Kidney glomerular epithelial cell (primary cell): ENCODE results near the gene AKIRIN2.

Experiments
- DNase-seq: peaks from one replicate; lab custom pipeline; 2025; lab: John Stamatoyannopoulos, UW

The AKIRIN2 gene

DNA sequence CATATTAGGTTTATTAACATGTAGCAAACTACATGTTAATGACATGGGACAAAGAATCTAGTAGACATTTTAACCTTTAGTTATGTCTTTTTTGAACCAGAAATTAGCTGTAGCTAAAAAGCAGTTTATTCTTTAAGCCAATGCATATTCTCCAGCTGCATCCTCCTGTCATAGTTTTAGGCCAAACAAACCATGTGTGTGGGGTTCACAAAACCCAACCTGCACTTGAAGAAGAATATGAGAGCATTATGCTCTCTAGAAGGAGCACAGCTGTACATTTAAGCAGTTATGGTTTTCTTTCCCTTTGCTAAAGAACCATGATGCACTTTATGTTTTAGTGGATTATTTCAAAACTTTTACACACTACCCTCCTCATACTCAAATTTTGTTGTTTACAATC, 46.2 kb downstream of the AKIRIN2 start:
- no peak for DNase-seq

DNA sequence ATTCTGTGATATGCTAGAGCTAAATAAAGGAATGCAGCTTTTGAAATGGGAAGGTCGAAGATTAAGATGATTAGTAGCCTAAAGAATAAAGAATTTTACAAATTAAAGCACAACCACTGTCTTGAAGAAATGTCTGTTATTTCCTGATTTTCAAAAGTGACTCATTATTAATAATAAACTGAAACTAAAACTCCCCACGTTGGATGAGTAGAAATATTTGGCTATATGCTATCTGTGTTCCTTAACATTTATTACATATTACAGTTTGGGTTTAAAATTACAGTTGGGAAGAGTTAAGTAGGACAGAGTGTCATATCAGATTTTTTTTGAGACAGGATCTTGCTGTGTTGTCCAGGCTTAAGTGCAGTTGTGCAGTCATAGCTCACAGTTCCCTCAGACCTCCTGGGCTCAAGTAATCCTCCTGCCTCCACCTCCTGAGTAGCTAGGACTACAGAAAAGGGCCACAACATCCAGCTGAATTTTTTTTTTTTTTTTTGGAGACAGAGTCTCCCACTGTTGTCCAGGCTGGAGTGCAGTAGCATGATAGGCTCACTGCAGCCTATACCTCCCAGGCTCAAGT, 47.1 kb downstream of the AKIRIN2 start:
- no peak for DNase-seq

DNA sequence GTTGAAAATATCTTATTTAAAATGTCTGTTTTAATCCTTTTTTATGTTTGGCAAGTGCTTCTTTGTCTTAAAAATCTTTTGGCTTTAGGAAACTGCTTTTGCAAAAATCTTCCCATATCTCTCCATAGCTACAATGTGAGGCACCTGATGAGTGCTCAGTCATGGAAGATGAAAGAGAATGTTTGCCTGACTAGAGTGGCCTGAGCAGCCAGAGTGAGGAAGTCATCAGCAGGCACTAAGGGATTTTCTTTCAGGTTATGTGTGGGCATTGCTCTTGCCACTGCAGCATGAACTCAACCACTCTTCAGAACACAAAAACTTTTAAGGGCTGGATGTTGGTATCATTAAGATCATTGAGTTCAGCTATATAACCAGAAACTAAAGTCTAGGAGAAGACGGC, 47.9 kb downstream of the AKIRIN2 start:
- no peak for DNase-seq

DNA sequence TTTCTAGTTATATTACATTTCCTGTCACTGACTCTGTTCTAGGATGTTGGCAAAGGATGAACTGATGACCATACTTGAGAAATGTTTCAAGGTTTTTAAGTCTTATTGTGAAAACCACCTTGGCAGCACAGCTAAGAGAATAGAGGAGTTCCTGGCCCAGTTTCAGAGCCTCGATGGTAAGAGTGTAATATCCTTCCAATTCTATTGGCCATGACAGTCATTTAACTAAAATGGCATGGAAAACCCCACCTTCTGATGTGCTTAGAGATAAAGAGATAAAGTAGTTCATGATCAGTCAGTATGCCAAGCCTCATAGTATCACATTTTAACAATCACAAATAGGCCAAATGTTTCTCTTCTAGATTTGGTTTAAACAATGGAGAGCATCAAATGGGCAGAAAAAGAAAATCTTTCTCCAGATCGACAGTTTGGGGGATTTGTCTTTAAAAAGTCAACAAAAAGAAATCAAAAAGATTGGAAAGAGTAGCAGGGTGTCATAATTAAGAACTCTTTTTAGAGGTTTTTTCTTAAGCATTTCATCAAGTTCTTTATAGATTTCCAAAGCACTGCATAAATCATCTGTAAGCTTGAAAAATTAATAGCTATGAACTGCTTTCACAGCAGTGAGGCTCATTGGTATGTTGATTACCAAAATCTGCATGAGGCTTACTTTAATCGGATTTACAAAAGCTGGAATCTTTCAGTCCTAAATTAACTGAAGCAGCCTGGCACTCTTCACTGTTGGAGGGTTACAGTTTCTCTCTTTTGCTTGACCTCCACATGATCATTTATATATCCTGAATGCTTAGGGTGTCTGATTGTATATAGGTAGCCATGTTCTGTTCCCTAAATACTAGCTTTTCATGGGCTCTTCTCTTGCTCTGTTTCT, 48.7 kb downstream of the AKIRIN2 start:
- DNase-seq = no peak

DNA sequence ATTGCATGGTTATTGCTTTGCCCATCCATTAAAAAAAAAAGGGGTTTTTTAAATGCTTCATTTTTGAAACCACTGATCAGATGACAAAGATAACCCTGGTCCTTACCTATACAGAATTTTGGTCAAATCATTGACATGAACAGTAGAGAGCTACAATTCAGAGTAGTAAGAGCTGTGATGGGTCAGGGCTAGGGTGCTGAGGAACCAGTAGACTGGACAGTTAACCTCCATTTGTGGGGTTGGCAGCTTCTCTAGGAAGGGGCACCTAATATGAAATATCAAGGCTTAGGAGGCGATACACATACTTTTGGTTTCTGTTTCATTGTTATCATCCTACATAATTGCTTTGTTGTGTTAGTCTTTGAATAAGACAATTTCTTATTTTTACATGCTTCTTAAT, 57.0 kb downstream of the AKIRIN2 start:
- DNase-seq = no peak

DNA sequence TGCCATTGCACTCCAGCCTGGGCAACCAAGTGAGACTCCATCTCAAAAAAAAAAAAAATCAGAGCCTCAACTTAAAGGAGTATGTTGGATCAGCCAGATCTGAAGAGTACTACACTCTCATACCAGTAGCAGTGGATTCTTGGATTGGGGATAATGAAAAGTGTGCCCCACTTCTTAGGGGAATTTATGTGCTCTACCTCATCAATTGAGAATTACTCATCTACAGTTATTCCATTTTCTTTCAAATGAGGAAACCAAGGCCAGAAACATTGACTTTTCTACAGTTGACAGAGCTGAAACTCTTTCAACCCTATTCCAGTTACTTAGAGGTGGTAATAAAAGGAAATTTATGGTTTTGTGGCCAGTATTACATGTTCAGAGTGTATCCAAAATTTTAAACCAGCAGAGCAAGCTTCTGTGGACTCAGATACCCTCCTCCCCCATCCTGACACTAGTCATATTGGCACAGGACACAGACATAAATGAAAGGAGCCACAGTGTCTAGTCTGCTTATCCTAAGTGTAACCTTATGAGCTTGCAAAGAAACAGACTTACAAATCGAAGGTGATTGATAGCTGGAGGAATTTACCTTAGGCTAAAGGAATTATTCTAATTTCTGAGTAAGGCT, 60.9 kb downstream of the AKIRIN2 start:
- DNase-seq = no peak

DNA sequence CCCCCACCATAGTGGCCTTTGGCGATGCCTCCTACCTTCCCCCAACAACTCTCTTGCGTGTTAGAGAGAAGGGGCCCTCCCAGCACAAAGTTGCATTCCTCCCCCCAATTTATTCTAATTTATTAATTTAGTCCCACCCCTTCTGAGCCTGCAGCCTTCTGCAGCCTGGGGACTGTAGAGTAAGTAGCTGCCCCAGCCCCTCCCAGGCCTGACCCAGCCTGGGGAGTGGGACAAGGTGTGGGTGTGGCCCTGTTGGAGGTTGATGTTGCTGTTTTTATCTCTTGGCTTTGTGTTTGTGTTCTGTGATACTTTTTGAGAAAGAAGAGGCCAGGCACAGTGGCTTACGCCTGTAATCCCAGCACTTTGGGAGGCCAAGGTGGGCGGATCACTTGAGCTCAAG, 62.7 kb downstream of the AKIRIN2 start:
- DNase-seq = no peak

DNA sequence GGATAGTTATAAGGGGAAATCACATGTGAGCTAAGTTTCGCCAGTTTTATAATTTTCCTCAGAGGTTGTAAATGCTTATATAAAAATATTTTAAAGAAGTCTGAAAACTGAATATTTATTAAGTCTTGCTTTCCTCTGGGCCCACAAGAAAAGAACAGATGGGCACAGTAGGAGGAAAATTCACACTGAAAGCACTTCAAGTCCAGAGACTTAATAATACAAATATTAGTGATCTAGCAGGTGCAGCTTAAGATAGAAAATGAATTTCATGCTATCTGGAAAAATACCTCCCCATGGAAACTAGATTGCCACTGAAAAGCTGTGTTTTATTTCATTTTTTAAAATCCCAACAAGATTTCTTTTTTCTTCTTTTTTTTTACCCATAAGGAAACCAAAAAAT, 64.9 kb downstream of the AKIRIN2 start:
- no peak for DNase-seq

DNA sequence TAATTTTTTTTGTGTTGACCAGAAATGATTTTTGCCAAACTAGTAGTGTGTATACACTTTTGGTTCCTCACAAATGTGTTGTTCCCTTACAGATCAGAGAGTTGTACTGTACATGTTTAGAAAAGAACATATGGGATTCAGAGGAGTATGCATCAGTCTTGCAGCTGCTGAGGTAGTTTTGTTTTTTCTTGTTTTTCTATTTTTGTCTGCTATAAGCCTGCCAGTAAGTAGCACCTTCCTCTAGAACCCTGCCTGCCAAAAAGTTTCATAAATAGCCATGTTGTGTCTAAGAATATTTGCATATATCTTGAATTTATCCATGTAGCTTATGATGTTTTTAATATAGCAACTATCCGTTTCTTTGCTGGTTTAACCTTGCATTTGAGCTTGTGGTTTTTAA, 65.7 kb downstream of the AKIRIN2 start:
- no peak for DNase-seq

DNA sequence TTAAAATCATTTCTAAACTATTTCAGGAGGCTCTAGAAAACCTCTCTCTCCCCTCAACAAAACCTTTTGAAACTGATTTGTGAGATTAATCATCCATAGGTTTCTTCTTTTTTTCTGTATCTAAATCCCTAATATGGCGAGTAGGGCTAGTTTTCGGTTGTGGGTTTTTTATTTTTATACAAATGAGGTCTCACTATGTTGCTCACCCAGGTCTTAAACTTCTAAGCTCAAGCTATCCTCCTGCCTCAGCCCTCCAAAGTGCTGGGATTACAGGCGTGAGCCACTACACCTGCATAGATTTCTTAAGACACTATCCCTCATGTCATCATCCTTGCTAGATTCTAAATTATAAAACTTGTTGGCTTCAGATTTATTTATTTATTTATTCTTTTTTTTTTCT, 68.2 kb downstream of the AKIRIN2 start:
- no peak for DNase-seq

DNA sequence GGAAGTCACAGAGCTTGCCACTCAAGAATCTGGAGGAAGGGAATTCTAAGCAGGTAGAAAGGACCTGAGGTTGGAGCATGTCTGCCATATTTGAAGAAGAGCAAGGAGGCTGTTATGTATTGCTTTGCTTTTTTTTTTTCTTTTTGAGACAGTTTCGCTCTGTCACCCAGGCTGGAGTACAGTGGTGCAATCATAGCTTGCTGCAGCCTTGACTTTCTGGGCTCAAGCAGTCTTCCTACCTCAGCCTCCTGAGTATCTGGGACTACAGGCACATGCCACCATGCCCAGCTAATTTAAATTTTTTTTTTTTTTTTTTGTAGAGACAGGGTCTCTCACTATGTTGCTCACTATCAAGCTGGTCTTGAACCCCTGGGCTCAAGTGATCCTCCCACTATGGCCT, 71.3 kb downstream of the AKIRIN2 start:
- no peak for DNase-seq

DNA sequence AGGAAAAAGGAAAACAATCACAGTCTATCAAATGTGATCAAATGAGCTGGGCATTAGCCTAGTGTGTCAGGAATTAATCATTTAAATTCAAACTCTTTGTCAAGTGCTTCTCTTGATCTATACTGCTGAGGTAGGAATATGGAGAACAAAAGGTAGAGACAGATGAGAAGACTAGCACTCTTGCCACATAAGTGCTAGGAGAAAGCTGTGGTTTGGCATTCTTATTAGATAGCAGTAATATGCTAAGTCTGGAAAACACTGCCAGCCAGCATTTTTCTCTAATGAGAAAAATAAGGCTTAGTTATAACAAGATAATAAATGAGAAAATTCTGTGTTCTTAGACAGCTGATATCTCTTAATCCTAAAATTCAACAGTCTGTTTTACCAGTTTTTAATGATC, 73.2 kb downstream of the AKIRIN2 start:
- DNase-seq = peak; percentile 12

DNA sequence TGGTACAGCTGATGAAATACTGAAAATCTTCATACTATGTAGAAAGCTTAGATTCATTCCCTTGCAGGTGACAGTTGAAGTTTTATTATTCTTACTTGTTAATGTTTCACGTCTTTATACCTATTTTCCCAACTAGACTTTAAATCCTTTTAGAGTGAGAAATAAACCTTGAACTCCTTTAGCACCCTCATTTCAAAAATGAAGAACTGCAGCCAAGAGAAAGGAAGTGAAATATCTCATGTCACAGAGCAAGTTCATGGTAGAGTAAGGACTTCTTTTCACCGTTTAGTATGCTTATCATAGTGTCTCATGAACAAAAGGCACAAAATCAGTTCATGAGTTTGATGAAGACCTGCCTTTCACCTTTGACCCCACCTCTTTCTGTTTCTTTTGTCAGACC, 73.6 kb downstream of the AKIRIN2 start:
- no peak for DNase-seq
